ENCODE data around the gene WDR38. TPM values are rescaled to one million over a fixed set of nuclear protein-coding genes. Genes with fewer than 3 reads are reported as not detected.

WDR38 gene
- total and polyA plus RNA-seq, 7 donors = not detected

- intact Hi-C loops (cut with DNase I) = loop anchor here (10.0 kb wide), 1 partner anchor 239 kb away; no protein-coding TSS in a partner anchor
- H3K9me3 ChIP-seq = no peaks in the 10 kb centered on the region
- TF ChIP-seq POLR2A (IDR thresholded peaks at IDR 0.05) (no peak), CTCF (IDR thresholded peaks at IDR 0.05) (no peak), EP300 (IDR thresholded peaks at IDR 0.05) (no peak), POLR2AphosphoS5 (IDR thresholded peaks at IDR 0.05) (no peak)
Measured at GRCh38 chr9:124854161-124854560, 901 bp downstream of the WDR38 start.

GRCh38 chr9:124854822-124855221 is 1.6 kb downstream of the WDR38 start:
- intact Hi-C loops (cut with DNase I) = loop anchor here (10.0 kb wide), 1 partner anchor 240 kb away; no protein-coding TSS in a partner anchor
- peaks cover 3 to 36% (median 25%) of the 10 kb centered on the region in 4 donors for H3K36me3 ChIP-seq

More at GRCh38 chr9:124854161-124854560, 901 bp downstream of the WDR38 start:
- WGBS, 2 donors = 85 to 90% methylated on average over 8 of the region's 8 CpGs
- Histone ChIP-seq H3K4me1 (peaks cover 0 to 34% (median 22%) of the 10 kb centered on the region in 4 donors), H3K4me3 (no peak overlapping the region), H3K27ac (peak overlapping the region in 1 of 4 donors; percentile 55), H3K36me3 (peaks cover 3 to 29% (median 19%) of the 10 kb centered on the region in 4 donors), H3K27me3 (no peaks in the 10 kb centered on the region)
- DNase-seq = no peak

GRCh38 chr9:124855566-124855943 is 2.3 kb downstream of the WDR38 start:
- intact Hi-C loops (cut with DNase I) = loop anchor here (10.0 kb wide), 1 partner anchor 241 kb away; no protein-coding TSS in a partner anchor
- WGBS, 2 donors = 82 to 89% methylated on average over 18 of the region's 18 CpGs
- Histone ChIP-seq H3K36me3 (peaks cover 3 to 43% (median 31%) of the 10 kb centered on the region in 4 donors), H3K4me3 (no peak overlapping the region), H3K4me1 (peaks cover 0 to 40% (median 29%) of the 10 kb centered on the region in 4 donors), H3K9me3 (no peaks in the 10 kb centered on the region), H3K27me3 (no peaks in the 10 kb centered on the region), H3K27ac (no peak overlapping the region)
- DNase-seq = no peak
- TF ChIP-seq POLR2A (IDR thresholded peaks at IDR 0.05) (no peak), CTCF (IDR thresholded peaks at IDR 0.05) (no peak), POLR2AphosphoS5 (IDR thresholded peaks at IDR 0.05) (no peak), EP300 (IDR thresholded peaks at IDR 0.05) (no peak)

More at GRCh38 chr9:124854822-124855221, 1.6 kb downstream of the WDR38 start:
- peaks cover 0 to 33% (median 24%) of the 10 kb centered on the region in 4 donors for H3K4me1 ChIP-seq
- TF ChIP-seq POLR2AphosphoS5 (IDR thresholded peaks at IDR 0.05) (no peak), CTCF (IDR thresholded peaks at IDR 0.05) (no peak), POLR2A (IDR thresholded peaks at IDR 0.05) (no peak), EP300 (IDR thresholded peaks at IDR 0.05) (no peak)
- DNase-seq = no peak
- no peak overlapping the region for H3K27ac ChIP-seq
- H3K9me3 ChIP-seq = no peaks in the 10 kb centered on the region
- no peak overlapping the region for H3K4me3 ChIP-seq
- WGBS, 2 donors = 62 to 70% methylated on average over 7 of the region's 7 CpGs
- no peaks in the 10 kb centered on the region for H3K27me3 ChIP-seq

- no peak for DNase-seq
- no peaks in the 10 kb centered on the region for H3K9me3 ChIP-seq
- no peak overlapping the region for H3K27ac ChIP-seq
- H3K36me3 ChIP-seq = peaks cover 3 to 45% (median 33%) of the 10 kb centered on the region in 4 donors
- H3K27me3 ChIP-seq = no peaks in the 10 kb centered on the region
- peaks cover 0 to 46% (median 35%) of the 10 kb centered on the region in 4 donors for H3K4me1 ChIP-seq
- WGBS, 2 donors = 66 to 72% methylated on average over 16 of the region's 16 CpGs
- TF ChIP-seq EP300 (IDR thresholded peaks at IDR 0.05) = no peak
- TF ChIP-seq POLR2AphosphoS5 (IDR thresholded peaks at IDR 0.05) = no peak
- peak in 1 of 4 experiments; percentile 17 for TF ChIP-seq CTCF (IDR thresholded peaks at IDR 0.05)
- no peak for TF ChIP-seq POLR2A (IDR thresholded peaks at IDR 0.05)
- intact Hi-C loops (cut with DNase I) = loop anchor here (10.0 kb wide), 1 partner anchor 241 kb away; no protein-coding TSS in a partner anchor
- H3K4me3 ChIP-seq = no peak overlapping the region
Measured at GRCh38 chr9:124855944-124856765, 2.9 kb downstream of the WDR38 start.

Data from sigmoid colon (tissue), 7 donors.